Dedifferentiated amniotic fluid mesenchymal stem cell (primary cell): ENCODE results near the gene ETFDH.
"Not testable (repeated sequence)": the region's sequence is repeated elsewhere in the genome, so short reads cannot be mapped to it uniquely, and the experiment has no call there.

Experiments
- DNase-seq: peaks from one replicate; pipeline ENCODE4 v3.0.0-alpha.2; 2016; ENCODE audit errors: extremely low spot score

The ETFDH gene

DNA sequence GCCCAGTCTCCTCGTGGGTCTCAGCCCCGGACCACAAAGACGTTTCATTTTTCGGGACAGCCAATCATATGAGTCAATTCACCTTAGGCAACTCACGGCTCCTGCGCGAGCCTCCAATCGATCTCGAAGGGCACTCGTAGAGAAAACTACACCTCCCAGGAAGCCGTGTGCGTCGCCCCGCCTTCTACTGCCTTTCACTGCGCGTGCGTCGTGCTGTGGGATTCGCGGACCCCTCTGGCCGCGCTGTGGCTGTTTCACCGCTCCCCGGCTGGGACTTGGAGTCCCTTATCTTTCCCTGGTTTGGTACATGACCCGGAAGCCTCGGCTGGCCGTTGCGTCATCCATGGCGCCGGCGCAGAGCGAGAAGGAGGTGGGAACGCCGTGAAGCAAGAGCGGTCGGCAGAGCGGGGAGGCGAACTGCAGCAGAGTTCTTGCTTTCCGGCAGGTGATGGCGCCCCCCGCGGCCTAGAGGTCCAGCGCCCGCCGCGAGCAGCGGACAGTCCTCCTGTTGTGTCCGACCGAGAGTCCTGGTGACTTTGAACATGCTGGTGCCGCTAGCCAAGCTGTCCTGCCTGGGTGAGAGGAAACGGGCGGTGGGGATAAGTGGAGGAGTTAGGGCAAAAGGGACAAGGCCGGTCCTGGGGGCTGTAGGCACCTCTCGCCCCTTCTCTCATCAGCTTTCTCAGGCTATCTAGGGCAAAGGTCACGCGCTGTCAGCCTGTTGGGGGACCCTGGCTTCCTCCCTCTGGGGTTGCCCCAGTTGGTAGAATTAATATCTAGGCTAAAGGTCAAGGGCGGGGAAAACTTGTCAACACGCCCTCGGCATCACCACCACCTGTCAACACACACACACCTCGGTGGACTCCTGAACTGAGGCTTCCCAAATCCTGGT, at the start of gene ETFDH:
TSS of gene ETFDH (plus strand) at position 382 of the 892 bp plus-strand sequence. CDS start at position 543, 161 bp downstream.
- peak; percentile 99 for DNase-seq

- peak; percentile 74 for DNase-seq
These were observed 47.1 kb upstream of the ETFDH start for GRCh38 chr4:158624889-158625478.

GRCh38 chr4:158625544-158625943, 46.6 kb upstream of the ETFDH start:
- DNase-seq = no peak

DNA sequence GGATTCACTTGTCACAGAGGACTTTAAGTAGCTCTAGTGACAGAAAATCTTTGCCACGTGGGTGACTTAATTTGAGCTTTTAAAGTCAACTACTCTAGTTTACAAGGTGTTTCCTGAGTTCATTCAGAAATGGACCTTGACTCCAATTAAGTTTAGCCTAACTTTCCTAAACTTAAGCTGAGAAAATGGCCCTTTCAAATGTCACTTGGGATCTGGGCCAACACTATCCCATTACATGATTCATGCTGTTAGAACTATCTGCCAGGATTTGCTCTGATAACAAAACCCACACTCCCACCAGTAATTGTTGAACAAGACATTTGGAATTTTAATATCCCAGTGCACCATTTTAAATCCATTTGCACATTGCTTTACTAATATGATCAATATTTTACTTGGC, 41.2 kb upstream of the ETFDH start:
- DNase-seq = no peak

- DNase-seq = no peak
These were observed 35.5 kb upstream of the ETFDH start for GRCh38 chr4:158636619-158637018.

DNA sequence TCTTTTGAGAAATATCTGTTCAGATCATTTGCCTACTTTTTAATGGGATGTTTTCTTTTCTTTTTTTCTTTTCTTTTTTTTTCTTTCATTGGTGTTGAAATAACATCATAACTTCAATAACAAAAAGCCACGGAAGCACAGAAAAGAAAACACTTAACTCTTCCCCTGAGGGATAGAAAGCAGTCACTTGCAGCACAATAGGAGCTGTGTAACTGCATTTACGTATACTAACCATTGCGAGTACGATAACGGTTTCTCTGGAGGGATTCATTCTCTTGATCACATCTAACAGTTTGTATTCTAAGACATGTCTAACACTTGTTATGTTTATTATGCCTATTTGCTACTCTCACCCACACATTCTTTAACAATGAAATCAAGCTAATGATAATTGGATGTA, 27.7 kb upstream of the ETFDH start:
- DNase-seq = no peak

- no peak for DNase-seq
These were observed 27.3 kb upstream of the ETFDH start for GRCh38 chr4:158644760-158645159.

GRCh38 chr4:158649111-158649680, 22.9 kb upstream of the ETFDH start:
- no peak for DNase-seq

DNA sequence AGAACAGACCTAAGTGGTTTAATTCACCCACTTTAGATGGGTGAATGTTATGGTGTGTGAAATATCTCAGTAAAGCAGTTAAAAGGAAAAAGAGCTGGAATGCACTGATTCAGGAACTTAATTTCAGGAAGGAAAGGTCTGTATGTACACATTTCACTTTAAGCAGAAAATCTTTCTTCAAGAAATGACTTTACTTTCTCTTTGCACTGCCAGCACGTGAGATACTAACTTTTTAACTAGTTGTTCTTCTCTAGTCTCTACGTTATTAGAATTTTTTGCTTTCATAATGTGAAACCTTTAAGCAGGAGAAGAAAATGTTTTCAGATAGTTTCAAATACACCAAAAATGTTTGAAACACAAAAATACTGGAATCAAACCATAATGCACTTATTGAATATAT, 19.2 kb upstream of the ETFDH start:
- no peak for DNase-seq

DNA sequence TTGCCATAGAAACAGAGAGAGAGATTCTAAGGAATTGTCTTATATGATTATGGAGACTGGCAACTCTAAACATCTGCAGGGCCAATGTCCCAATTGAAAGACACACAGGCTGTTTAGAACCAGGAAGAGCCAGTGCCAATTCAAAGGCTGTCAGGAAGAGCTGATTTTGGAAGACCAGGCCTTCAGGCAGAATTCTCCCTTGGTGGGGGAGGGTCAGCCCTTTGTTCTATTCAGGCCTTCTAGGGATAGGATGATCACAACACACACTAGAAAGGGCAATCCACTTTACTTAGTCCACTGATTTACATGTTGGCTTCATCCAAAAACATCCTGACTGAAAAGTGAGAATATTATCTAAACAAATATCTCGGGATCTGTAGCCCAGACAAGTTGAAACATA, 15.7 kb upstream of the ETFDH start:
- no peak for DNase-seq

GRCh38 chr4:158657291-158657690, 14.8 kb upstream of the ETFDH start:
- DNase-seq = no peak

DNA sequence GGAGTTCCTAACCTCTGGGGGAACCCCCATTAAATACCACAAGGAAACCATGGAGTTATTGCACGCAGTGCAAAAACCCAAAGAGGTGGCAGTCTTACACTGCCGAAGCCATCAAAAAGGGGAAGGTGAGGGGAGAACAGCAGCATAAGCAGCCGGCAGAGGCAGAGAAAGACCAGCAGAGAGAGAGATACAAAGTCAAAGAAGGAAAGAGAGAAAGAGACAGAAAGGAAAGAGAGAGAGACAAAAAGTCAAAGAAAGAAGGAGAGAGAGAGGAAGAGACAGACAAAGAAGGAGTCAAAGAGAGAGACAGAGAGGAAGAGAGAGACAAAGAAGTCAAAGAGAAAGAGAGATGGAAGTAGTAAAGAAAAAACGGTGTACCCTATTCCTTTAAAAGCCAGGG, 8.8 kb upstream of the ETFDH start:
- DNase-seq = not testable (repeated sequence)

- not testable (repeated sequence) for DNase-seq
These were observed 8.1 kb upstream of the ETFDH start for GRCh38 chr4:158663707-158664625.

DNA sequence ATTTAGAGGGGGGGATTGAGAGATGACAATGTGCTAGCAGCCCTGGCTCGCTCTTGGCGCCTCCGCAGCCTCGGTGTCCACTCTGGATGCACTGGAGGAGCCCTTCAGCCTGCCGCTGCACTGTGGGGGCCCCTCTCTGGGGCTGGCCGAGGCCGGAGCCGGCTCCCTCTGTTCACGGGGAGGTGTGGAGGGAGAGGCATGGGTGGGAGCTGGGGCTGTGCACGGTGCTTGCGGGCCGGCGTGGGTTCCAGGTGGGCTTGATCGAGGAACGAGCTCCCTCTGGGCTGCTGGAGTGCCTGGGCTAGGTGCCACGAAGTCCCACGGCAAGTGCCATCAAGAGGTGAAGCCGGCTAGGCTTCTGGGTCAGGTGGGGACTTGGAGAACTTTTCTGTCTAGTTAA, 7.3 kb upstream of the ETFDH start:
- no peak for DNase-seq

DNA sequence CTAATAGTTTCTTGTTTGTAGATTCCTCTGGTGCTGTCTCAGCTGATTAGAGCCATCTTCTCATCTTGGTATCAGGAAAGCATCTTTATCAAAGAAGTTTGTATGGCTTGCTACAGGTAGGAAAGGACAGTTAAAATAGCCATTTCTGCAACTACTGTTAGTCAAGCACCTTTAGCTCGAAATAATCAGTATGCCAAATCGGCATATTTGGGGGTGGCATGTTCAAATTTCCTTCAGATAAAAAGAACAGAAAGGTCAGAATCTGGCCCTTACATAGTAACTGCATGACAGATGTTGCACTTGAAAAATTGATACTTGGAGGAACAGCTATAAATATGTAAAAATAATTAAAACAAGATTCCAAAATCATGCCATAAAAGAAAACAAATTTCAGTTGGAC, 5.2 kb upstream of the ETFDH start:
- DNase-seq = no peak

- DNase-seq = no peak
These were observed 4.4 kb upstream of the ETFDH start for GRCh38 chr4:158667651-158668198.

- DNase-seq = no peak
These were observed 2.8 kb upstream of the ETFDH start for GRCh38 chr4:158669310-158669709.

GRCh38 chr4:158670975-158671664, 976 bp upstream of the ETFDH start:
- peak; percentile 89 for DNase-seq

- DNase-seq = no peak
These were observed 506 bp upstream of the ETFDH start, which contains the start of gene C4orf46 for GRCh38 chr4:158671665-158671914. TSS of gene C4orf46 (minus strand) at chr4:158671887. CDS start at chr4:158671801, 86 bp downstream.

- no peak for DNase-seq
These were observed 1.5 kb downstream of the ETFDH start for GRCh38 chr4:158673633-158674032.

GRCh38 chr4:158676076-158676475, 4.0 kb downstream of the ETFDH start:
- DNase-seq = no peak
